ENCODE data around the gene SLC30A1.

DNA sequence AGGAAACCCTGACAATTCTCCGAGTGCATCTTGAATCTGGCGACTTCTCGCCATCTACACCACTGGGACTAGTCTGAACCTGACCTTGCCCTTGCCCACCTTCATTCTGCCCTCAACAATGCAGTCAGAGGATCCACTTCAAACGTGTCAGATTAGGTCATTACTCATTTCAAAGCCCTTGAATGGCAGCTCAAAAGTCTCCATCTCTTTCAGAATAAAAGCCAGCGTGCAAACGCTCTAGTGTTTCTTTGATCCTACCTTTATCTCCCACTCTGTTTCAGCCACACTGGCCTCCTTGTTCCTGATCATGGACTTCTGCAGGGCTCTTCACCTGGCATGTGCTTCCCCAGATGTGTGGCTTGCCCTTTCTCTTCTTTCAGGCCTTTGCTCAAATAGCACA lies 31.3 kb downstream of the SLC30A1 start:
- TF ChIP-seq, protein P1, sequence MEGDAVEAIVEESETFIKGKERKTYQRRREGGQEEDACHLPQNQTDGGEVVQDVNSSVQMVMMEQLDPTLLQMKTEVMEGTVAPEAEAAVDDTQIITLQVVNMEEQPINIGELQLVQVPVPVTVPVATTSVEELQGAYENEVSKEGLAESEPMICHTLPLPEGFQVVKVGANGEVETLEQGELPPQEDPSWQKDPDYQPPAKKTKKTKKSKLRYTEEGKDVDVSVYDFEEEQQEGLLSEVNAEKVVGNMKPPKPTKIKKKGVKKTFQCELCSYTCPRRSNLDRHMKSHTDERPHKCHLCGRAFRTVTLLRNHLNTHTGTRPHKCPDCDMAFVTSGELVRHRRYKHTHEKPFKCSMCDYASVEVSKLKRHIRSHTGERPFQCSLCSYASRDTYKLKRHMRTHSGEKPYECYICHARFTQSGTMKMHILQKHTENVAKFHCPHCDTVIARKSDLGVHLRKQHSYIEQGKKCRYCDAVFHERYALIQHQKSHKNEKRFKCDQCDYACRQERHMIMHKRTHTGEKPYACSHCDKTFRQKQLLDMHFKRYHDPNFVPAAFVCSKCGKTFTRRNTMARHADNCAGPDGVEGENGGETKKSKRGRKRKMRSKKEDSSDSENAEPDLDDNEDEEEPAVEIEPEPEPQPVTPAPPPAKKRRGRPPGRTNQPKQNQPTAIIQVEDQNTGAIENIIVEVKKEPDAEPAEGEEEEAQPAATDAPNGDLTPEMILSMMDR (IDR thresholded peaks at IDR 0.05 in 2 of 3, conservative IDR thresholded peaks at IDR 0.05 in 1 of 3; ENCODE audit: borderline replicate concordance in 1 of 3, insufficient read depth in 1 of 3, low read depth in 2 of 3, low read length in 2 of 3): no peak
- TF ChIP-seq ATF3 (IDR thresholded peaks at IDR 0.05) (no peak), POLR2A (IDR thresholded peaks at IDR 0.05; ENCODE audit: borderline replicate concordance, extremely low read depth, insufficient read depth, insufficient read length) (no peak), ZBTB33 (IDR thresholded peaks at IDR 0.05; ENCODE audit: extremely low read depth, insufficient replicate concordance, low read length) (no peak), ZNF274 (IDR thresholded peaks at IDR 0.05; ENCODE audit: low read depth, low read length) (no peak), RAD21 (IDR thresholded peaks at IDR 0.05; ENCODE audit: low read depth) (no peak), EZH2phosphoT487 (IDR thresholded peaks at IDR 0.05; ENCODE audit: borderline replicate concordance) (no peak), JUND (IDR thresholded peaks at IDR 0.05) (no peak), REST (IDR thresholded peaks at IDR 0.05; ENCODE audit: low read depth) (no peak), CEBPB (IDR thresholded peaks at IDR 0.05; ENCODE audit: low read depth) (no peak), SP1 (IDR thresholded peaks at IDR 0.05; ENCODE audit: low read depth) (no peak), TCF7L2 (IDR thresholded peaks at IDR 0.05; ENCODE audit: borderline replicate concordance, extremely low read depth, insufficient read depth, insufficient read length) (no peak), ELF1 (IDR thresholded peaks at IDR 0.05; ENCODE audit: borderline replicate concordance, low read depth) (no peak), ZFX (IDR thresholded peaks at IDR 0.05) (no peak)

Data from HCT116 (cell line).